Epithelial cell of esophagus (primary cell): ENCODE results near the gene TPM3.
A peak's percentile ranks its signal among the peaks of the same experiment; 100 is the strongest.

Source experiments
- DNase-seq: peaks from one replicate; pipeline ENCODE4 v3.0.0; 2010; ENCODE audit warnings: low read depth
- H3K4me3 ChIP-seq: 2 replicates; pipeline ENCODE4 v1.5.1; 2011; ENCODE audit warnings: mild to moderate bottlenecking, low read length, control low read depth
- CTCF ChIP-seq: IDR thresholded peaks from 2 replicates; pipeline ENCODE4 v1.5.1; 2011; ENCODE audit warnings: low read depth, mild to moderate bottlenecking, low read length, control low read depth, inconsistent platforms; ENCODE audit not compliant: insufficient read depth; ENCODE audit errors: missing control alignments

TPM3 gene

GRCh38 chr1:154171223-154171583, 20.7 kb downstream of the TPM3 start:
- H3K4me3 ChIP-seq: no peak overlapping the region
- no peak for DNase-seq
- TF ChIP-seq CTCF: no peak

- TF ChIP-seq CTCF: no peak
- no peak overlapping the region for H3K4me3 ChIP-seq
- DNase-seq: peak; percentile 73
Observed at GRCh38 chr1:154170547-154171222, 21.2 kb downstream of the TPM3 start.

- TF ChIP-seq CTCF: no peak
- DNase-seq: no peak
- H3K4me3 ChIP-seq: no peak overlapping the region
Observed at GRCh38 chr1:154167461-154167860, 24.4 kb downstream of the TPM3 start.

GRCh38 chr1:154166207-154166606, 25.7 kb downstream of the TPM3 start:
- TF ChIP-seq CTCF: no peak
- H3K4me3 ChIP-seq: no peak overlapping the region
- DNase-seq: no peak

GRCh38 chr1:154159554-154159953, 32.3 kb downstream of the TPM3 start:
- H3K4me3 ChIP-seq: no peak overlapping the region
- no peak for TF ChIP-seq CTCF
- DNase-seq: no peak

GRCh38 chr1:154158307-154159125, 33.4 kb downstream of the TPM3 start:
- TF ChIP-seq CTCF: no peak
- H3K4me3 ChIP-seq: no peak overlapping the region
- DNase-seq: no peak
